Stimulated activated CD4-positive, alpha-beta T cell treated with anti-CD3 and anti-CD28 coated beads, TNF-alpha, amount 100 ng/mL, for 1 hour (primary cell): ENCODE results near the gene PPP1R3F.

Experiments
- DNase-seq, 3 donors: peaks; one replicate each; pipeline ENCODE4 v3.0.0-alpha.2; 2020; ENCODE audit warnings: low read depth in 3 of 3, low spot score in 1 of 3

Gene PPP1R3F, protein sequence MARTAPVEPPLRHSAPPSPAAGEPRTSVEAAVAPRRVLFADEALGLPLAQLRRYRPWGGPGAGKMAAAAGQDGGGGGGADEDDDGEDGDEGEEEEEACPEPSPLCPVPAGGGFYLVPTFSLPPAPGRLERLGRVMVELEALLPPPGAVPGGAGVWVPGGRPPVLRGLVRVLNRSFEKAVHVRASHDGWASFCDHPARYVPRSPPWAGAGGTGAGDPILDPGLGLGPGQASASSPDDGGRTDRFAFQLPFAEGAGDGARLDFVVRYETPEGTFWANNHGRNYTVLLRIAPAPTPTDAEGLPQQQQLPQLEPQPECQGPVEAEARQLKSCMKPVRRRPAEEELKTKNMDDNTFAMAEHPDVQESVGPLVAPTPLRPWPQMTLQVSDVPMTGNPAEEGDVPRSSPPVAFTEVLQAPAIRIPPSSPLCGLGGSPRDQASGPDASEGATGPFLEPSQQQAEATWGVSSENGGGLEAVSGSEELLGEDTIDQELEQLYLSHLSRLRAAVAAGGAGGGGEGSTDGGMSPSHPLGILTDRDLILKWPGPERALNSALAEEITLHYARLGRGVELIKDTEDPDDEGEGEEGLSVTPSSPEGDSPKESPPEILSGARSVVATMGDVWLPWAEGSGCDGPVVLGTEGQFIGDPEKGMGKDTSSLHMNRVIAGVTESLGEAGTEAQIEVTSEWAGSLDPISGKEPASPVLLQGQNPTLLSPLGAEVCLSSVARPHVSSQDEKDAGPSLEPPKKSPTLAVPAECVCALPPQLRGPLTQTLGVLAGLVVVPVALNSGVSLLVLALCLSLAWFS

GRCh38 chrX:49269767-49270248 lies at the start of gene PPP1R3F:
Gene PPP1R3F, plus strand, starts transcription at chrX:49269793. Its CDS starts 77 bp downstream, at chrX:49269870.
- no peak for DNase-seq

- DNase-seq = no peak
Measured at GRCh38 chrX:49220100-49220499, 49.5 kb upstream of the PPP1R3F start.

DNA sequence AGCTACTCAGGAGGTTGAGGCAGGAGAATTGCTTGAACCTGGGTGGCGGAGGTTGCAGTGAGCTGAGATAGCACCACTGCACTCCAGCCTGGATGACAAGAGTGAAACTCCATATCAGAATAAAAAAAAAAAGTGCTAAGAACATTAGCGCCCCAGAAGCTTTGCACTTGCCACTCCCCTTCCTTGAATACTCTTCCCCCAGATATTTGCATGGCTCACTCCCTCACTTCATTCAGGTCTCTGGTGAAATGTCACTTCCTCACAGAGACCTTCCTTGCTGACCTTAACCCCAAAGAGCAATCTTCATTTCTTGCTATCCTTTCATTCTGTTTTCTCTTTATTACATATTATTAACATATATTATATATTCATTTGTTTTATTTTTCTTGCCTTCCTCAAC lies 47.7 kb upstream of the PPP1R3F start:
- no peak for DNase-seq

- DNase-seq = no peak
Measured at GRCh38 chrX:49225858-49226257, 43.7 kb upstream of the PPP1R3F start.

- DNase-seq = no peak
Measured at GRCh38 chrX:49226946-49227345, 42.6 kb upstream of the PPP1R3F start.

DNA sequence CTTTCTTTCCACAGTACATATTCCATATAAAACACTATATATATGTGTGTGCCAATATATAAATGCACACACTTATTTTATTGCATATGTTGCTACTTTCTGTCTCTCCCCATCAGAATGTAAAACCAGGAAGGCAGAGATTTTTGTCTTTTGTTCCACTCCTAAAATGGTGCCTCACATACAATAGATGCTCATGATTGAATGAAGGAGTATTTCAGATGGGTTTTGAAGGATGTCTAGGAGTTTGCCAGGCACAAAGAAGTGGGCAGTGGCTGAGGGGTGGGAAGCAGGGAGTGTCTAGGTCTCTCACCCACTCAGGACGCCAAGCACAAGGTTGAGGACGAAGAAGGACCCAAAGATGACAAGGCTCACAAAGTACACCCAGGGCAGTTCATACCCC lies 41.9 kb upstream of the PPP1R3F start:
- no peak for DNase-seq

- DNase-seq = no peak
Measured at GRCh38 chrX:49228185-49228584, 41.4 kb upstream of the PPP1R3F start.

- DNase-seq = peak in 2 of 3 donors; percentile 9 to 37
Measured at GRCh38 chrX:49230500-49231232, 38.9 kb upstream of the PPP1R3F start.

DNA sequence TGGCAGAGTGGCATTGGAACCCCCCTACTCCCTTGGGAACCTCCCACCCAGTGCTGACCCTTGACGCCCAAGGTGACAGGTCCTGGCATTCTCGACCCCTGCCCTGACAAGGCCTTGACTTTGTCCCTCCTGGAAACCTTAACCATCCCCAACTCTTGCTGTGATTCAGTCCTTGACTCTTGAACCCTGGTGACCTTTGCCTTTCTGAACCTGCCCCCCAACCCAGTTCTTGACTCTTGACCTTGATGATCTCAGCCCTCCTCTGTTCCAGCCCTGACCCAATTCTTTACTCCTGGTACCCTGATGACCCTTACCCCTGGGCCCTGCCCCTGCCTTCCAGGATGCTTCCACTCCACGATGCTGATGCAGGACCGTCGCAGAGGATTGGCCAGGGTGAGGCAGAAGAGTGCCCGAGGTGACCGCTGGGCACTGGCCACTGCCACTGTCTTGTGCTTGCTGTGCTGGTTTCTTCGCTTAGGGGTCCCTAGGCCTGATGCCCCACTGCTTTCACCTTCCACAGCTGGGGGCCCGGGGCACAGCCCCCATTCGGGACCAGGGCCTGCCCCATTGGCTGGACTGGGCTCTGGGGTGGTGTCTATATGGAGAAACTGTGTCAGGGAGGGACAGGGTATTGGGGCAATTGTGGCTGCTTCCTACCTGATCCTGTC lies 38.1 kb upstream of the PPP1R3F start:
- DNase-seq = no peak

GRCh38 chrX:49232525-49232924 lies 37.1 kb upstream of the PPP1R3F start:
- no peak for DNase-seq

DNA sequence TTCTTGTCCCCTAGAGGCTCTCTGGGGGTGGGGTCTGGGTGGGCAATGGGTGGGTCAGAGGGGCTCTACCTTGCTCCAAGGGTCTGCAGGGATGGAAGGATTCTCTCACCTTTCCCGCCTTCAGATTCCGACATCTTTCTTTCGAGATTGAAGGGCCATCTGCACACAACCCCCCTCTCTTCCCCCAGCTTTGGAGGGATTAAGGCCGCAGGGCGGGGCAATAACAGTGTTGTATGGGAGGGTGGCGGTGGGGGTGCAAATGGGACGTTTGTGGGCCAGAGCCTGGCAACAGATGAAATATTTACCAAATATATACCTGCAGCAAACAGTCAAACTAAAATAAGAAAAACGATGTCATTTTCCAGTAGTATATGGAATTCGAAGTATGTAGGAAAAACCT lies 36.4 kb upstream of the PPP1R3F start, which contains the start of gene CACNA1F:
TSS of gene CACNA1F (minus strand) at position 165 of the 400 bp plus-strand sequence. CDS start at position 134, 31 bp downstream.
- DNase-seq = no peak

DNA sequence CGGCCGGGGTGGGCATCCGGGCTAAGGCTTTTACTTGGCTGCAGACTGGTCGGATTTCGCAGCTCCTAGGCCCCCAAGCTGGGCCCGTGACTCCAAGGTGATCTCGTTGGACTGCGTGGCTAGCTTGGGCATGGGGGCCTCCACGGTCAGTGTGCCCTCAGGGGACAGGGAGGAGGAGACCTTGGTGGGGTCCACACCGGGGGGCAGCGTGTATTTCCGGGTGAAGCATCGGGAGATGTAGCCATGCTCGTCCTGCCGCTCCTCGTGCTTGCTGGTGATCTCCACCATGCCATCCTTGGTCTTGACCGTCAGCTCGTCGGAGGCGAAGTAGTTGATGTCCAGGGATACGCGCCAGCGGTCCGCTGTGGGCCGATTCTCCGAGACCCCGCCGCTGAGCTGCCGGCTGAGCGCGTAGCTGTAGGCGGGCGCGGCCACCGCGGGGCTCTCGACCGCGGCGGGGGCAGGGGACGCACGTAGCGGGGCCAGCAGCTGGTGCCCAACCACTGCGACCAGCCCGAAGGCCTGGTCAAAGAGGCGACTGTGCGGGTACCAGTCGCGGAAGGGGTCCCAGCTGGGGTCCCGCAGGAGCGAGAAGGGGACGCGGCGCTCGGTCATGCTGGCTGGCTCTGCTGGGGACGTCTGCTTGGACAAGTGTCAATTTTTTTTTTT lies 35.6 kb upstream of the PPP1R3F start:
- DNase-seq = no peak

- no peak for DNase-seq
Measured at GRCh38 chrX:49237060-49237459, 32.5 kb upstream of the PPP1R3F start.

DNA sequence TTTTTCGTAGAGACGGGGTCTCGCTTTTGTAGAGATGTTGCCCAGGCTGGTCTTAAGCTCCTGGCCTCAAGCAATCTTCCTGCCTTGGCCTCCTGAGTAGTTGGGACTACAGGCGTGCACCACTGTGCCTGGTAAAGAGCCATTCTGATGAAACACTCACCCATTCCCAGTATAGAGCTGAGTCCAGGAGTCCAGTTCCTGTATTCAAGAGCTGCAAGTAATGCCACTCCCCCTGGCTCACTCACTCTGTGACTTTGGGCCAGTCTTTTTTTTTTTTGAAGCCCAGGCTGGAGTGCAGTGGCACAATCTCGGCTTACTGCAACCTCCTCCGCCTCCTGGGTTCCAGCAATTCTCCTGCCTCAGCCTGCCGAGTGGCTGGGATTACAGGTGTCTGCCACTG lies 30.9 kb upstream of the PPP1R3F start:
- no peak for DNase-seq

DNA sequence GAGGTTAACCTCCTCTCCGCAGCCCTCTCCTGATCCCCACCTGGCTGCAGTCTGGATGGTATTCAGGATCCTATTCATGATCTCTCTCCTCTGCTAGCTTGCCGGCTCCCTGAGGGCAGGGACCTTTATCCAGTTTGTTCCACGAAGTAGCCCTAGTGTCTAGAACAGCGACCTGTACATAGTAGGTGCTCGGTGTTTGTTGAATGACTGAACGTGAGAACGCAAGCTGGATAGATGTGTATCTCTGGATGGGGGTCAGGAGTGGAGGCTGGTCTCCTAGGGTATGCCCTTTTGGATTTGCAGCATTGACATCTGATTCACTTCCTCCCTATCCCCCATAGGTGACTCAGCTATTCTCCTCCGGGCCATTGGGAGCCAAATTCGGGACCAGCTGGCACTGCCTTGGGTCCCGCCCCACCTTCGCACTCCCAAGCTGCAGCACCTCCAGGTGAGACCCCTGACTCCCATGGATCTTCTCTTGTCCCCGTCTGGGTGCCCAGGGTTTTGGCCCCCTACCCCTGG lies 27.0 kb upstream of the PPP1R3F start:
- no peak for DNase-seq

- DNase-seq = no peak
Measured at GRCh38 chrX:49243166-49243565, 26.4 kb upstream of the PPP1R3F start.

DNA sequence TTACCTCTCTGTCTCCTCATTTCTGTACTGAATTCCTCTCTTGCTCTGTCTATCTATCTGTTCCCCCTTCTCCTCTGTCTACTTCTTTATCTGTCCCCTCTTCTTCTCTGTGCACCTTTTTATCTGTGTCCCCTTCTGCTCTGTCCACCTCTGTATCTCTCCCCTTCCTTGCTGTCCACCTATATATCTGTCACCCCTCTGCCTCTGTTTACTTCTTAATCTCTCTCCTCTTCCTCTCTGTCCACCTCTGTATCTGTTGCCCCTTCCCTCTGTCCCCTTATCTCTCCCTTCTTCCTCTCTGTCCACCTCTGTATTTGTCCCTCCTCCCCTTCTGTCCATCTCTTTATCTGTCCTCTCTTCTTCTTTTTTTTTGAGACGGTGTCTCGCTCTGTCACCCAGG lies 25.4 kb upstream of the PPP1R3F start:
- DNase-seq = no peak

- no peak for DNase-seq
Measured at GRCh38 chrX:49246541-49246940, 23.1 kb upstream of the PPP1R3F start.

- DNase-seq = no peak
Measured at GRCh38 chrX:49247346-49247745, 22.2 kb upstream of the PPP1R3F start.
